Neuronal stem cell (in vitro differentiated cells): ENCODE measurements around the gene HSF2. TPM values are rescaled to one million over a fixed set of nuclear protein-coding genes. Genes with fewer than 3 reads are reported as not detected.

Source experiments
- small RNA-seq: library from polyadenylated mRNA; stranded (forward); fragments of <200 nt; extraction: miRNeasy Mini kit (QIAGEN cat#:217004); gene quantifications from one replicate; pipeline ENCODE3, GENCODE V24; 2013; ENCODE audit not compliant: insufficient read depth

HSF2 gene

Small RNAs within 50 kb of the gene (small RNA-seq; reads per million reads assigned to genes)
- not detected for gene Z99129.1
